PC-9 (cell line): ENCODE data around the gene OR5K1. TPM values are rescaled to one million over a fixed set of nuclear protein-coding genes. Genes with fewer than 3 reads are reported as not detected.

Source experiments
- BruUV-seq: library from RNA; stranded (reverse); fragments of 400-500 nt; replicated peaks from 2 replicates; lab custom pipeline; 2021; lab: Mats Ljungman, UMichigan
- CTCF ChIA-PET: fragments of 300-600 bp; sonication (Branson Sonifier 250); formaldehyde crosslinking; loops from one replicate; lab custom pipeline; 2022; ENCODE audit warnings: antibody characterized with exemption; lab: Charles Lee
- POLR2A ChIA-PET: fragments of 300-600 bp; sonication (Branson Sonifier 250); formaldehyde crosslinking; loops from one replicate; lab custom pipeline; 2022; ENCODE audit warnings: antibody characterized with exemption; ENCODE audit not compliant: unreplicated experiment; lab: Charles Lee
- DNase-seq, 2 experiments: peaks; one replicate each; pipeline versions ENCODE4 v3.0.0 to v3.0.0-alpha.2; 2015 to 2022; ENCODE audit warnings: mixed read lengths in 1 of 2
- H2AFZ ChIP-seq: fragments of 200-600 bp; sonication (generic); 2 replicates; pipeline ENCODE4 v1.8.1; 2017; ENCODE audit warnings: antibody characterized with exemption
- H3F3A ChIP-seq: fragments of 200-600 bp; sonication (generic); 2 replicates; pipeline ENCODE4 v1.8.1; 2017; ENCODE audit warnings: antibody characterized with exemption, mild to moderate bottlenecking, low read depth; ENCODE audit not compliant: insufficient read depth
- H3K27ac ChIP-seq: fragments of 200-600 bp; sonication (generic); 2 replicates; pipeline ENCODE4 v1.6.1; 2016; ENCODE audit warnings: mixed run types
- H3K27me3 ChIP-seq: fragments of 200-600 bp; sonication (generic); 2 replicates; pipeline ENCODE4 v1.6.1; 2016; ENCODE audit warnings: low read depth, mixed run types; ENCODE audit not compliant: insufficient read depth
- H3K36me3 ChIP-seq: fragments of 200-600 bp; sonication (generic); 2 replicates; pipeline ENCODE4 v1.6.1; 2016; ENCODE audit warnings: low read depth, mixed run types
- H3K4me1 ChIP-seq: fragments of 200-600 bp; sonication (generic); replicated peaks from 2 replicates; pipeline ENCODE4 v1.6.1; 2016; ENCODE audit warnings: mixed run types; ENCODE audit not compliant: insufficient read depth
- H3K4me2 ChIP-seq: fragments of 200-600 bp; sonication (generic); 2 replicates; pipeline ENCODE4 v1.6.1; 2017; ENCODE audit warnings: mixed run types
- H3K4me3 ChIP-seq: fragments of 200-600 bp; sonication (generic); 2 replicates; pipeline ENCODE4 v1.6.1; 2016; ENCODE audit warnings: mixed run types
- H3K79me2 ChIP-seq: fragments of 200-600 bp; sonication (generic); 2 replicates; pipeline ENCODE4 v1.6.1; 2017; ENCODE audit warnings: low read depth, mixed run types
- H3K9me2 ChIP-seq: fragments of 200-600 bp; sonication (generic); 2 replicates; pipeline ENCODE4 v1.8.1; 2017; ENCODE audit warnings: mild to moderate bottlenecking; ENCODE audit not compliant: insufficient read depth
- H3K9me3 ChIP-seq: fragments of 200-600 bp; sonication (generic); 2 replicates; pipeline ENCODE4 v1.8.1; 2016; ENCODE audit warnings: low read depth; ENCODE audit not compliant: insufficient read depth
- H4K20me1 ChIP-seq: fragments of 200-600 bp; sonication (generic); 2 replicates; pipeline ENCODE4 v1.8.1; 2017; ENCODE audit not compliant: insufficient read depth
- EZH2 ChIP-seq: fragments of 200-600 bp; sonication (generic); IDR thresholded peaks from 2 replicates; pipeline ENCODE4 v1.8.0; 2017; ENCODE audit warnings: antibody characterized with exemption, low read depth
- intact Hi-C: fragments of 100-400 bp; cut with micrococcal nuclease; formaldehyde crosslinking; loops from one replicate; pipeline ENCODE4 v1.10.0; 2022; ENCODE audit not compliant: unreplicated experiment
- total RNA-seq: library from RNA; stranded (reverse); gene quantifications from 2 replicates; pipeline ENCODE4 v1.2.3, GENCODE V29; 2021
- TF ChIP-seq, protein P1 (sequence below): fragments of 200-600 bp; sonication (generic); conservative IDR thresholded peaks from 2 replicates; pipeline ENCODE4 v1.6.1; 2017; ENCODE audit warnings: mixed run types, antibody characterized with exemption, mild to moderate bottlenecking, moderate library complexity

Gene OR5K1
- total RNA-seq, 1 experiment from 2014 or later = not detected

DNA sequence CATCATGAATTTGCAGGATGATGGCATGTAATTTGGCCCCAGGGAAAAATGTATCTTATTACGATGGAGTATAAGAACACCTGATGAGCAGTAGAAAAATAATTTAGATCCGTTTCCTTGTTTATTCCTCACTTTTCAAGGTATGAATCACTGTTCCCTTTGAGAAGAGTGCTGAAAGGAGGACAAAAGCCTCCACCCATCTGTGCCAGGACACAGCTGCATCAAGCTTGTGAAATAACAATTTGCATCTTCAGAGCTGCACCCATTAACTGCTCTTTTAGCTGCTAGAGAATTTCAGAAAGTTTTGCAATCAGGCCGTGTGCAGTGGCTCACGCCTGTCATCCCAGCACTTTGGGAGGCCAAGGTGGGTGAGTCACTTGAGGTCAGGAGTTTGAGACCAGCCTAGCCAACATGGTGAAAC is 50.1 kb downstream of the OR5K1 start:
- intact Hi-C loops = loop anchor here (1.0 to 10.0 kb wide), 5 partner anchors 9 to 538 kb away; partner anchors contain the start of genes CLDND1, DCBLD2 and RIOX2
- ChIA-PET POLR2A (interaction anchor here (0.6 to 0.7 kb wide), 2 partner anchors 9 to 433 kb away, joined by 5 to 6 read pairs; partner anchors contain the start of gene CLDND1), CTCF (interaction anchor here (0.7 kb wide), 1 partner anchor 924 kb away, joined by 3 read pairs; no protein-coding TSS in a partner anchor)

DNA sequence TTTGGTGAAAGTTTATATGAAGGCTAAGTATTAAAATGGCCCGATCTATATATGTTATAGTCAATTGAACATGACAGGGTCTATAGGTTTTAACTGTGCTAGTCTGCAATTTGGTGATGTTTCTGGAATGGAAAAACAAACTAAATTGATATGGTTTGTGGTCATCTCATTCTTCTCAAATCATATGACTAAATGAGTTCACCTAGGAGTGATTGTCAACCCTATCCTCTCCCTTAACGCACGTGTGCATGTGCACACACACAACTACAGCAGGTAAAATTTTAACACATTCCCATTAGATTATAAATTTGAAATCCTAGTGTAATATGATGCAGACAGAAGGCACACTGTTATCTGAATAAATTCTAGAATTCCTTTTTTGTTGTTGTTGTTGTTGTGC is 50.7 kb downstream of the OR5K1 start:
- peaks cover 44% of the 10 kb centered on the region for H3F3A ChIP-seq
- DNase-seq = no peak
- BruUV-seq = no TSS peak
- H3K4me2 ChIP-seq = peak overlapping the region; percentile 42
- ChIA-PET POLR2A (interaction anchor here (0.6 kb wide), 1 partner anchor 432 kb away, joined by 5 read pairs; no protein-coding TSS in a partner anchor), CTCF (no interaction called here)
- H3K27me3 ChIP-seq = no peaks in the 10 kb centered on the region
- peaks cover 19% of the 10 kb centered on the region for H3K79me2 ChIP-seq
- peak overlapping the region; percentile 87 for H3K27ac ChIP-seq
- H3K4me1 ChIP-seq = peaks cover 50% of the 10 kb centered on the region
- no peak overlapping the region for H3K4me3 ChIP-seq
- intact Hi-C loops = loop anchor here (1.0 to 10.0 kb wide), 5 partner anchors 9 to 539 kb away; partner anchors contain the start of genes CLDND1, DCBLD2 and RIOX2
- no peaks in the 10 kb centered on the region for H4K20me1 ChIP-seq
- no peak for TF ChIP-seq EZH2
- TF ChIP-seq, protein P1, sequence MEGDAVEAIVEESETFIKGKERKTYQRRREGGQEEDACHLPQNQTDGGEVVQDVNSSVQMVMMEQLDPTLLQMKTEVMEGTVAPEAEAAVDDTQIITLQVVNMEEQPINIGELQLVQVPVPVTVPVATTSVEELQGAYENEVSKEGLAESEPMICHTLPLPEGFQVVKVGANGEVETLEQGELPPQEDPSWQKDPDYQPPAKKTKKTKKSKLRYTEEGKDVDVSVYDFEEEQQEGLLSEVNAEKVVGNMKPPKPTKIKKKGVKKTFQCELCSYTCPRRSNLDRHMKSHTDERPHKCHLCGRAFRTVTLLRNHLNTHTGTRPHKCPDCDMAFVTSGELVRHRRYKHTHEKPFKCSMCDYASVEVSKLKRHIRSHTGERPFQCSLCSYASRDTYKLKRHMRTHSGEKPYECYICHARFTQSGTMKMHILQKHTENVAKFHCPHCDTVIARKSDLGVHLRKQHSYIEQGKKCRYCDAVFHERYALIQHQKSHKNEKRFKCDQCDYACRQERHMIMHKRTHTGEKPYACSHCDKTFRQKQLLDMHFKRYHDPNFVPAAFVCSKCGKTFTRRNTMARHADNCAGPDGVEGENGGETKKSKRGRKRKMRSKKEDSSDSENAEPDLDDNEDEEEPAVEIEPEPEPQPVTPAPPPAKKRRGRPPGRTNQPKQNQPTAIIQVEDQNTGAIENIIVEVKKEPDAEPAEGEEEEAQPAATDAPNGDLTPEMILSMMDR = no peak
- H3K36me3 ChIP-seq = peaks cover 40% of the 10 kb centered on the region
- H2AFZ ChIP-seq = no peak overlapping the region
- peaks cover 5% of the 10 kb centered on the region; the same call in 1 of the 2 replicates for H3K9me3 ChIP-seq
- no peaks in the 10 kb centered on the region for H3K9me2 ChIP-seq

More for the DNA sequence above, 50.1 kb downstream of the OR5K1 start:
- H3K9me2 ChIP-seq = no peaks in the 10 kb centered on the region
- peak overlapping the region; percentile 87 for H3K27ac ChIP-seq
- no peaks in the 10 kb centered on the region for H4K20me1 ChIP-seq
- H3K36me3 ChIP-seq = peaks cover 34% of the 10 kb centered on the region
- H3K9me3 ChIP-seq = peaks cover 5% of the 10 kb centered on the region; the same call in 1 of the 2 replicates
- BruUV-seq = no TSS peak
- no peaks in the 10 kb centered on the region for H3K27me3 ChIP-seq
- H3K4me1 ChIP-seq = peaks cover 50% of the 10 kb centered on the region
- H2AFZ ChIP-seq = no peak overlapping the region
- 0 out of 2 replicates have a peak overlapping the region, but pooled peaks have one; percentile 19 for H3K4me3 ChIP-seq
- no peak for TF ChIP-seq EZH2
- TF ChIP-seq, protein P1 = no peak
- peaks cover 44% of the 10 kb centered on the region for H3F3A ChIP-seq
- H3K4me2 ChIP-seq = peak overlapping the region; percentile 68
- H3K79me2 ChIP-seq = peaks cover 12% of the 10 kb centered on the region
- DNase-seq = peak; percentile 81 to 100

DNA sequence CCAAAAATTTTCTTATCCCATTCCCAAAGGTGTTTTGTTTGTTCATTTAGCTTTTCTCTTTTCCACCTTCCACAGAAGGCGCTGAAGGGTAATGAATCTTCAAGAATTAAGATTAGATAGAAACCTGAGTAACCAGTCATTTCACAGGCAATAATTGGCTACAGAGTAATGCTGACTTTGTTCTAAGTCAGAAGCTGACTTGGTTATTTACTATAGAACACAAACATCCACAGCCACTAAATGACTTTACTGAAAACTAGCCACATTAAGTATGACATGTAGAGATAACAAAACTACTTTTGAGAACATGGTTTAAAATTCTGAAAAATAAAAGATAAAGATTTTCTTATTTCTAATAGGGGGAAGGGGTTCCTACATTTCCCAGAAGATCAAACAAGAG is 51.9 kb downstream of the OR5K1 start:
- Histone ChIP-seq H3K27me3 (no peaks in the 10 kb centered on the region), H3K4me3 (no peak overlapping the region), H2AFZ (no peak overlapping the region), H3K27ac (peak overlapping the region; percentile 87), H3K9me3 (0 out of 2 replicates have a peak, but pooled peaks cover 5% of the 10 kb centered on the region), H3K79me2 (peaks cover 31% of the 10 kb centered on the region), H3F3A (peaks cover 44% of the 10 kb centered on the region), H3K4me2 (no peak overlapping the region), H3K4me1 (peaks cover 50% of the 10 kb centered on the region), H3K9me2 (no peaks in the 10 kb centered on the region), H3K36me3 (peaks cover 52% of the 10 kb centered on the region), H4K20me1 (no peaks in the 10 kb centered on the region)
- intact Hi-C loops = loop anchor here (5.0 to 10.0 kb wide), 3 partner anchors 387 to 540 kb away; partner anchors contain the start of genes DCBLD2 and RIOX2
- no TSS peak for BruUV-seq
- TF ChIP-seq EZH2 = no peak
- TF ChIP-seq, protein P1 = no peak
- no peak for DNase-seq
- ChIA-PET POLR2A (interaction anchor here (0.6 kb wide), 2 partner anchors 12 to 1187 kb away, joined by 3 read pairs; no protein-coding TSS in a partner anchor), CTCF (no interaction called here)
